Hepatocyte (in vitro differentiated cells): ENCODE data around the gene TCF4.

Source experiments
- EZH2 ChIP-seq: fragments of 200-600 bp; sonication (generic); IDR thresholded peaks from 2 replicates; pipeline ENCODE4 v1.6.1; 2016; ENCODE audit warnings: antibody characterized with exemption, mild to moderate bottlenecking, borderline replicate concordance
- EZH2phosphoT487 ChIP-seq: fragments of 200-600 bp; sonication (generic); IDR thresholded peaks from one replicate; pipeline ENCODE4 v1.6.1; 2018; ENCODE audit warnings: antibody characterized with exemption, mild to moderate bottlenecking, low read depth, moderate library complexity; ENCODE audit not compliant: unreplicated experiment, severe bottlenecking
- TF ChIP-seq, protein P1 (sequence below): fragments of 200-600 bp; sonication (generic); IDR thresholded peaks from 2 replicates; pipeline ENCODE4 v1.5.1; 2016; ENCODE audit warnings: antibody characterized with exemption, mild to moderate bottlenecking; ENCODE audit not compliant: poor library complexity

DNA sequence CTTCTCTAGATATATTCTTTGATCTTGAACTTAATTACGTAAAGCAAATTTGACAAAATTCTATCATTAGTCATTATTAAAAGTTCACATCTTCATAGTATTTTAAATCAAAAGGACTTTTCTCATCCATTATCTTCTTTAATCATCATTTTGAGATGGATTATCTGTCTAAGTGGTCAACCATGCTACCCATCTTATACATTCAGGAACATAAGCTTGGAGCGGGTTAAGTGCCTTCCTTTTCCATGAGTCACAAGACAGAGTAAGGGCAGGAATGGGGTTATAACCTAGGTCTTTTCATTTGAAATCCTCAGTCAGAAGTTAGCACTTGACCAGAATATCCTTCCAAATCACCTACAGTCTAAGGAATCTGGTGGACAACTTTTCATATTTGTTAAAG is 297.1 kb downstream of the TCF4 start:
- TF ChIP-seq, protein P1, sequence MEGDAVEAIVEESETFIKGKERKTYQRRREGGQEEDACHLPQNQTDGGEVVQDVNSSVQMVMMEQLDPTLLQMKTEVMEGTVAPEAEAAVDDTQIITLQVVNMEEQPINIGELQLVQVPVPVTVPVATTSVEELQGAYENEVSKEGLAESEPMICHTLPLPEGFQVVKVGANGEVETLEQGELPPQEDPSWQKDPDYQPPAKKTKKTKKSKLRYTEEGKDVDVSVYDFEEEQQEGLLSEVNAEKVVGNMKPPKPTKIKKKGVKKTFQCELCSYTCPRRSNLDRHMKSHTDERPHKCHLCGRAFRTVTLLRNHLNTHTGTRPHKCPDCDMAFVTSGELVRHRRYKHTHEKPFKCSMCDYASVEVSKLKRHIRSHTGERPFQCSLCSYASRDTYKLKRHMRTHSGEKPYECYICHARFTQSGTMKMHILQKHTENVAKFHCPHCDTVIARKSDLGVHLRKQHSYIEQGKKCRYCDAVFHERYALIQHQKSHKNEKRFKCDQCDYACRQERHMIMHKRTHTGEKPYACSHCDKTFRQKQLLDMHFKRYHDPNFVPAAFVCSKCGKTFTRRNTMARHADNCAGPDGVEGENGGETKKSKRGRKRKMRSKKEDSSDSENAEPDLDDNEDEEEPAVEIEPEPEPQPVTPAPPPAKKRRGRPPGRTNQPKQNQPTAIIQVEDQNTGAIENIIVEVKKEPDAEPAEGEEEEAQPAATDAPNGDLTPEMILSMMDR: no peak
- TF ChIP-seq EZH2 (no peak), EZH2phosphoT487 (no peak)
